ENCODE results near the gene SPATA45. TPM values are rescaled to one million over a fixed set of nuclear protein-coding genes. Genes with fewer than 3 reads are reported as not detected.

SPATA45 gene
- total and polyA plus RNA-seq, 2 donors (not counting 1 experiment from before 2014, with no cell fraction given), result 0.64 TPM; not detected in 1

- WGBS (ENCODE audit: insufficient coverage), result 100% methylated on average over 3 of the region's 3 CpGs
- no peak overlapping the region for H3K4me3 Mint-ChIP-seq
These were observed 30.7 kb downstream of the SPATA45 start for GRCh38 chr1:212816567-212817278.

More at GRCh38 chr1:212816567-212817278, 30.7 kb downstream of the SPATA45 start:
- TF ChIP-seq EZH2 (IDR thresholded peaks at IDR 0.05; ENCODE audit: borderline replicate concordance, insufficient read depth, low read depth, low read length, poor library complexity, severe bottlenecking) (no peak), CTCF (IDR thresholded peaks at IDR 0.05) (no peak)
- no peak overlapping the region for H3K9ac ChIP-seq (ENCODE audit: low read length)
- ChIA-PET CTCF (interaction anchor here (1.6 kb wide), 1 partner anchor 178 kb away, joined by 5 read pairs; no protein-coding TSS in a partner anchor), POLR2A (no interaction called here)
- Mint-ChIP-seq H3K9me3 (ENCODE audit: insufficient read depth) (no peaks in the 10 kb centered on the region), H3K4me1 (peaks cover 13% of the 10 kb centered on the region), H3K27me3 (no peaks in the 10 kb centered on the region), H3K27ac (no peak overlapping the region)
- intact Hi-C loops (cut with micrococcal nuclease), result no loop called here
- H3K36me3 ChIP-seq (replicated peaks in 1 of 2; ENCODE audit: control extremely low read depth in 1 of 2, control insufficient read depth in 1 of 2, extremely low read depth in 1 of 2, insufficient read depth in 2 of 2, low read length in 1 of 2), result peaks cover 9 to 15% of the 10 kb centered on the region in 2 experiments
- peaks cover 8 to 12% of the 10 kb centered on the region in 2 donors for H3K4me1 ChIP-seq (ENCODE audit: control insufficient read depth in 2 of 2, insufficient read depth in 2 of 2, low read length in 2 of 2)
- H3K9me3 ChIP-seq (ENCODE audit: control extremely low read depth in 1 of 3, control insufficient read depth in 2 of 3, insufficient read depth in 1 of 3, low read length in 2 of 3), result no peaks in the 10 kb centered on the region
- DNase-seq, result no peak
- H3K79me2 ChIP-seq (ENCODE audit: control insufficient read depth, insufficient read depth, low read length), result no peaks in the 10 kb centered on the region
- no peak overlapping the region for H3K27ac ChIP-seq (ENCODE audit: low read length in 2 of 2)
- no peak overlapping the region for H3K4me2 ChIP-seq (replicated peaks; ENCODE audit: low read depth, low read length, poor library complexity, severe bottlenecking)
- ATAC-seq (ENCODE audit: low read depth), result no peak
- H2AFZ ChIP-seq (ENCODE audit: insufficient read depth, low read depth, low read length, poor library complexity, severe bottlenecking), result no peak overlapping the region
- no peaks in the 10 kb centered on the region for H3K27me3 ChIP-seq (replicated peaks in 1 of 4; ENCODE audit: control extremely low read depth in 1 of 4, control insufficient read depth in 3 of 4, insufficient read depth in 4 of 4, low read length in 3 of 4)
- H3K4me3 ChIP-seq (ENCODE audit: control extremely low read depth in 1 of 5, extremely low read depth in 1 of 5, insufficient read depth in 1 of 5, low read depth in 2 of 5, low read length in 4 of 5), result no peak overlapping the region
- H4K20me1 ChIP-seq (ENCODE audit: control insufficient read depth, insufficient read depth, low read length, poor library complexity, severe bottlenecking), result no peaks in the 10 kb centered on the region
